HepG2 (cell line): ENCODE measurements around the gene ACSS1. TPM values are rescaled to one million over a fixed set of nuclear protein-coding genes. Genes with fewer than 3 reads are reported as not detected.

Source experiments
- ARID3A ChIP-seq: IDR thresholded peaks from 2 replicates; pipeline ENCODE4 v1.6.1; 2012; ENCODE audit warnings: low read depth, low read length, improper control_type of control experiment
- CTCF ChIP-seq: sonication (generic); formaldehyde crosslinking; IDR thresholded peaks from 2 replicates; pipeline ENCODE4 v1.5.0; 2020; ENCODE audit warnings: mild to moderate bottlenecking, missing genetic modification reagents, moderate library complexity
- HHEX ChIP-seq: IDR thresholded peaks from 2 replicates; pipeline ENCODE4 v1.6.1; 2016; ENCODE audit warnings: control low read depth
- HNF4A ChIP-seq: sonication (generic); formaldehyde crosslinking; IDR thresholded peaks from 2 replicates; pipeline ENCODE4 v1.4.0; 2020; ENCODE audit warnings: missing genetic modification reagents
- HOXA7 ChIP-seq: sonication (generic); formaldehyde crosslinking; IDR thresholded peaks from 2 replicates; pipeline ENCODE4 v1.8.1; 2022; ENCODE audit warnings: mild to moderate bottlenecking, missing genetic modification reagents, moderate library complexity
- MLLT10 ChIP-seq: sonication (generic); formaldehyde crosslinking; IDR thresholded peaks from 2 replicates; pipeline ENCODE4 v1.4.0; 2020; ENCODE audit warnings: missing genetic modification reagents
- NFRKB ChIP-seq: fragments of 450-650 bp; IDR thresholded peaks from 2 replicates; pipeline ENCODE4 v1.6.1; 2017
- POLR2AphosphoS2 ChIP-seq: IDR thresholded peaks from 2 replicates; pipeline ENCODE4 v1.6.1; 2011; ENCODE audit warnings: low read depth, low read length, improper control_type of control experiment
- PRDM15 ChIP-seq: sonication (generic); formaldehyde crosslinking; IDR thresholded peaks from 2 replicates; pipeline ENCODE4 v1.4.0; 2020; ENCODE audit warnings: missing genetic modification reagents
- PRPF4 ChIP-seq: fragments of 200-400 bp; formaldehyde crosslinking; IDR thresholded peaks from 2 replicates; pipeline ENCODE4 v1.6.1; 2016; ENCODE audit warnings: low read length, low read depth; ENCODE audit not compliant: poor library complexity, severe bottlenecking
- SETDB1 ChIP-seq: sonication (generic); formaldehyde crosslinking; IDR thresholded peaks from 2 replicates; pipeline ENCODE4 v1.5.1; 2020; ENCODE audit warnings: missing genetic modification reagents, mild to moderate bottlenecking, borderline replicate concordance
- SMAD3 ChIP-seq: sonication (generic); formaldehyde crosslinking; IDR thresholded peaks from 2 replicates; pipeline ENCODE4 v1.4.0; 2020; ENCODE audit warnings: missing genetic modification reagents
- SMARCC2 ChIP-seq: fragments of 450-650 bp; IDR thresholded peaks from 2 replicates; pipeline ENCODE4 v1.6.1; 2017; ENCODE audit warnings: antibody characterized with exemption, mild to moderate bottlenecking
- TAF15 ChIP-seq: fragments of 200-400 bp; formaldehyde crosslinking; IDR thresholded peaks from one replicate; pipeline ENCODE4 v1.6.1; 2018; ENCODE audit warnings: mild to moderate bottlenecking, low read depth, low read length; ENCODE audit not compliant: poor library complexity, severe bottlenecking
- ZNF180 ChIP-seq: sonication (generic); formaldehyde crosslinking; IDR thresholded peaks from 2 replicates; pipeline ENCODE4 v1.4.0; 2020; ENCODE audit warnings: low read depth, missing genetic modification reagents, borderline replicate concordance
- ZNF256 ChIP-seq: sonication (generic); formaldehyde crosslinking; conservative IDR thresholded peaks from 2 replicates; pipeline ENCODE4 v1.4.0; 2020; ENCODE audit warnings: missing genetic modification reagents
- ZNF292 ChIP-seq: sonication (generic); formaldehyde crosslinking; IDR thresholded peaks from 2 replicates; pipeline ENCODE4 v1.8.1; 2022; ENCODE audit warnings: mild to moderate bottlenecking, low read depth, missing genetic modification reagents, borderline replicate concordance
- ZNF512 ChIP-seq: sonication (generic); formaldehyde crosslinking; IDR thresholded peaks from 2 replicates; pipeline ENCODE4 v1.4.0; 2020; ENCODE audit warnings: mild to moderate bottlenecking, missing genetic modification reagents
- ZNF564 ChIP-seq: sonication (generic); formaldehyde crosslinking; IDR thresholded peaks from 2 replicates; pipeline ENCODE4 v1.8.1; 2023; ENCODE audit warnings: mild to moderate bottlenecking, missing genetic modification reagents
- ZNF672 ChIP-seq: sonication (generic); formaldehyde crosslinking; IDR thresholded peaks from 2 replicates; pipeline ENCODE4 v1.8.1; 2022; ENCODE audit warnings: missing genetic modification reagents
- ZNF720 ChIP-seq: sonication (generic); formaldehyde crosslinking; IDR thresholded peaks from 2 replicates; pipeline ENCODE4 v1.4.0; 2020; ENCODE audit warnings: missing genetic modification reagents
- polyA plus RNA-seq, 8 experiments: library from polyadenylated mRNA; depleted of rRNA in 3 of 8; stranded (reverse) in 7 of 8; unstranded in 1 of 8; fragments of >200 nt; fragmentation: Illumina TruSeq in 4 of 8; extraction: Trizol in 4 of 8; gene quantifications; 2 replicates each; pipeline versions ENCODE4 v1.2.1 to v1.2.3, GENCODE V29; 2011 to 2016; ENCODE audit warnings: low read depth in 4 of 8, missing spikeins in 1 of 8, mixed read lengths in 1 of 8; ENCODE audit not compliant: insufficient read depth in 1 of 8
- total RNA-seq, 5 experiments: library from RNA; depleted of rRNA; stranded (reverse); fragments of >200 nt; fragmentation: Illumina TruSeq; extraction: Trizol; gene quantifications; 2 replicates each; pipeline ENCODE4 v1.2.3, GENCODE V29; 2016; ENCODE audit warnings: low read depth in 1 of 5

The ACSS1 gene
- total and polyA plus RNA-seq, 2 of the 13 experiments (the other 11 are each of a cell fraction or from before 2014, with no cell fraction given): 15.2 to 41.6 TPM

- TF ChIP-seq CTCF (CRISPR knock-in tag) (peak; percentile 91), MLLT10 (CRISPR knock-in tag) (no peak), ARID3A (peak; percentile 29; the same call in 1 of the 2 replicates), HOXA7 (CRISPR knock-in tag) (no peak), SMAD3 (CRISPR knock-in tag) (0 out of 2 replicates have a peak, but pooled peaks have one; percentile 33), PRPF4 (no peak), HHEX (CRISPR knock-in tag) (no peak), ZNF292 (CRISPR knock-in tag) (no peak), ZNF564 (CRISPR knock-in tag) (no peak), ZNF672 (no peak), SETDB1 (CRISPR knock-in tag) (no peak), NFRKB (no peak), POLR2AphosphoS2 (no peak), HNF4A (CRISPR knock-in tag) (no peak), ZNF512 (CRISPR knock-in tag) (no peak), ZNF180 (CRISPR knock-in tag) (no peak), ZNF720 (CRISPR knock-in tag) (no peak), SMARCC2 (no peak), PRDM15 (CRISPR knock-in tag) (no peak), ZNF256 (CRISPR knock-in tag) (no peak), TAF15 (no peak)
These were observed 7.8 kb upstream of the ACSS1 start (continued) for GRCh38 chr20:25065625-25066338.
